ENCODE data around the gene MYPOP. TPM values are rescaled to one million over a fixed set of nuclear protein-coding genes. Genes with fewer than 3 reads are reported as not detected.

MYPOP gene
- total and polyA plus RNA-seq, 9 of the 15 experiments (the other 6 are each of a cell fraction or from before 2014, with no cell fraction given), result 0.32 to 7.6 (median 1.6) TPM

DNA sequence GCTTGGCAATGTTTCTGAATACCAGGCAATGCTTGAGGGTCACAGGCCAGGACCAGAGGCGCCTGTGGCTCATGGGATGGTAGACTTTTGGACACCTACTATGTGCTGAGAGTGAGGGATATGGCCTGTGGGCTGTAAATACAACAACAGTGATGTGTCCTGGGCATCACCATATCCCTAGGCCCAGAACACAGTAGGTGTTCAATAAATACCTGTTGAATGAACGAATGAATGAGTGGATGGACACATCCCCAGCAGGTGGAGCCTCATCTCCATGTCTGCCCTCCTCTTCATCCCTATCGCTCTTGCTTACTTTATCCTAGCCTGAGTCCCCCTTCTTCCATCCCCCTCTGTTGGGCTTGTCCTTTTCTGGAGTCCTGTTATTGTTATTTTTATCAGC lies 28.6 kb upstream of the MYPOP start:
- no peak overlapping the region for H3K9ac ChIP-seq (ENCODE audit: insufficient read depth in 1 of 2, low read depth in 2 of 2, low read length in 2 of 2)
- intact Hi-C loops (cut with micrococcal nuclease), result no loop called here
- peaks cover 0 to 21% of the 10 kb centered on the region in 2 experiments; a peak in 3 of 5 replicates for H3K4me1 ChIP-seq (replicated peaks in 1 of 2; ENCODE audit: control insufficient read depth in 2 of 2, insufficient read depth in 2 of 2, low read length in 2 of 2)
- POLR2A ChIA-PET, result interaction anchor here (0.9 kb wide), 1 partner anchor 64 kb away, joined by 3 read pairs; the partner anchor contains the start of gene CCDC61
- peaks cover 13 to 35% of the 10 kb centered on the region in 2 experiments; a peak in 4 of 5 replicates for H3K27me3 ChIP-seq (ENCODE audit: control insufficient read depth in 2 of 2, insufficient read depth in 2 of 2, low read length in 2 of 2)
- H3K36me3 ChIP-seq (ENCODE audit: control insufficient read depth, insufficient read depth, low read length), result no peaks in the 10 kb centered on the region
- H4K20me1 ChIP-seq (replicated peaks; ENCODE audit: control insufficient read depth, insufficient read depth, low read length), result no peaks in the 10 kb centered on the region; the same call in 1 of the 2 replicates
- no peak overlapping the region for H3K4me3 ChIP-seq
- no peak for DNase-seq (ENCODE audit: extremely low read depth in 1 of 4, low spot score in 3 of 4)
- no peak overlapping the region for H3K4me2 ChIP-seq (ENCODE audit: insufficient read depth, low read length)
- in situ Hi-C loops (cut with MboI), result no loop called here
- no peaks in the 10 kb centered on the region for H3K79me2 ChIP-seq (ENCODE audit: control insufficient read depth, insufficient read depth, low read length)
- H2AFZ ChIP-seq (ENCODE audit: low read depth, low read length), result no peak overlapping the region
- FAIRE-seq, result no peak
- no peaks in the 10 kb centered on the region for H3K9me3 ChIP-seq (replicated peaks; ENCODE audit: control insufficient read depth, insufficient read depth, low read depth, low read length)
- no peaks in the 10 kb centered on the region for H3K9me1 ChIP-seq (ENCODE audit: control insufficient read depth, insufficient read depth, low read length)
- TF ChIP-seq RAD21 (CRISPR knock-in tag; conservative IDR thresholded peaks at IDR 0.05 in 1 of 2, IDR thresholded peaks at IDR 0.05 in 1 of 2) (peak in 1 of 2 experiments; percentile 20; a peak in 1 of 4 replicates), RBM25 (IDR thresholded peaks at IDR 0.05; ENCODE audit: low read depth, low read length, severe bottlenecking) (peak; percentile 2), ZKSCAN1 (IDR thresholded peaks at IDR 0.05; ENCODE audit: low read depth, low read length) (peak; percentile 78), ZNF311 (CRISPR knock-in tag; IDR thresholded peaks at IDR 0.05) (no peak), ZNF24 (IDR thresholded peaks at IDR 0.05) (peak; percentile 96), MEF2A (IDR thresholded peaks at IDR 0.05; ENCODE audit: control insufficient read depth, low read depth, low read length) (no peak)
- TF ChIP-seq, protein P1, sequence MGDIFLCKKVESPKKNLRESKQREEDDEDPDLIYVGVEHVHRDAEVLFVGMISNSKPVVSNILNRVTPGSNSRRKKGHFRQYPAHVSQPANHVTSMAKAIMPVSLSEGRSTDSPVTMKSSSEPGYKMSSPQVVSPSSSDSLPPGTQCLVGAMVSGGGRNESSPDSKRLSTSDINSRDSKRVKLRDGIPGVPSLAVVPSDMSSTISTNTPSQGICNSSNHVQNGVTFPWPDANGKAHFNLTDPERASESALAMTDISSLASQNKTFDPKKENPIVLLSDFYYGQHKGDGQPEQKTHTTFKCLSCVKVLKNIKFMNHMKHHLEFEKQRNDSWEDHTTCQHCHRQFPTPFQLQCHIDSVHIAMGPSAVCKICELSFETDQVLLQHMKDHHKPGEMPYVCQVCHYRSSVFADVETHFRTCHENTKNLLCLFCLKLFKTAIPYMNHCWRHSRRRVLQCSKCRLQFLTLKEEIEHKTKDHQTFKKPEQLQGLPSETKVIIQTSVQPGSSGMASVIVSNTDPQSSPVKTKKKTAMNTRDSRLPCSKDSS (IDR thresholded peaks at IDR 0.05; ENCODE audit: low read depth, partially characterized antibody), result no peak
- TF ChIP-seq, protein P2, sequence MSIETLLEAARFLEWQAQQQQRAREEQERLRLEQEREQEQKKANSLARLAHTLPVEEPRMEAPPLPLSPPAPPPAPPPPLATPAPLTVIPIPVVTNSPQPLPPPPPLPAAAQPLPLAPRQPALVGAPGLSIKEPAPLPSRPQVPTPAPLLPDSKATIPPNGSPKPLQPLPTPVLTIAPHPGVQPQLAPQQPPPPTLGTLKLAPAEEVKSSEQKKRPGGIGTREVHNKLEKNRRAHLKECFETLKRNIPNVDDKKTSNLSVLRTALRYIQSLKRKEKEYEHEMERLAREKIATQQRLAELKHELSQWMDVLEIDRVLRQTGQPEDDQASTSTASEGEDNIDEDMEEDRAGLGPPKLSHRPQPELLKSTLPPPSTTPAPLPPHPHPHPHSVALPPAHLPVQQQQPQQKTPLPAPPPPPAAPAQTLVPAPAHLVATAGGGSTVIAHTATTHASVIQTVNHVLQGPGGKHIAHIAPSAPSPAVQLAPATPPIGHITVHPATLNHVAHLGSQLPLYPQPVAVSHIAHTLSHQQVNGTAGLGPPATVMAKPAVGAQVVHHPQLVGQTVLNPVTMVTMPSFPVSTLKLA (conservative IDR thresholded peaks at IDR 0.05), result no peak
- TF ChIP-seq, protein P3, sequence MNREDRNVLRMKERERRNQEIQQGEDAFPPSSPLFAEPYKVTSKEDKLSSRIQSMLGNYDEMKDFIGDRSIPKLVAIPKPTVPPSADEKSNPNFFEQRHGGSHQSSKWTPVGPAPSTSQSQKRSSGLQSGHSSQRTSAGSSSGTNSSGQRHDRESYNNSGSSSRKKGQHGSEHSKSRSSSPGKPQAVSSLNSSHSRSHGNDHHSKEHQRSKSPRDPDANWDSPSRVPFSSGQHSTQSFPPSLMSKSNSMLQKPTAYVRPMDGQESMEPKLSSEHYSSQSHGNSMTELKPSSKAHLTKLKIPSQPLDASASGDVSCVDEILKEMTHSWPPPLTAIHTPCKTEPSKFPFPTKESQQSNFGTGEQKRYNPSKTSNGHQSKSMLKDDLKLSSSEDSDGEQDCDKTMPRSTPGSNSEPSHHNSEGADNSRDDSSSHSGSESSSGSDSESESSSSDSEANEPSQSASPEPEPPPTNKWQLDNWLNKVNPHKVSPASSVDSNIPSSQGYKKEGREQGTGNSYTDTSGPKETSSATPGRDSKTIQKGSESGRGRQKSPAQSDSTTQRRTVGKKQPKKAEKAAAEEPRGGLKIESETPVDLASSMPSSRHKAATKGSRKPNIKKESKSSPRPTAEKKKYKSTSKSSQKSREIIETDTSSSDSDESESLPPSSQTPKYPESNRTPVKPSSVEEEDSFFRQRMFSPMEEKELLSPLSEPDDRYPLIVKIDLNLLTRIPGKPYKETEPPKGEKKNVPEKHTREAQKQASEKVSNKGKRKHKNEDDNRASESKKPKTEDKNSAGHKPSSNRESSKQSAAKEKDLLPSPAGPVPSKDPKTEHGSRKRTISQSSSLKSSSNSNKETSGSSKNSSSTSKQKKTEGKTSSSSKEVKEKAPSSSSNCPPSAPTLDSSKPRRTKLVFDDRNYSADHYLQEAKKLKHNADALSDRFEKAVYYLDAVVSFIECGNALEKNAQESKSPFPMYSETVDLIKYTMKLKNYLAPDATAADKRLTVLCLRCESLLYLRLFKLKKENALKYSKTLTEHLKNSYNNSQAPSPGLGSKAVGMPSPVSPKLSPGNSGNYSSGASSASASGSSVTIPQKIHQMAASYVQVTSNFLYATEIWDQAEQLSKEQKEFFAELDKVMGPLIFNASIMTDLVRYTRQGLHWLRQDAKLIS (CRISPR knock-in tag; IDR thresholded peaks at IDR 0.05), result no peak
- TF ChIP-seq, protein P4, sequence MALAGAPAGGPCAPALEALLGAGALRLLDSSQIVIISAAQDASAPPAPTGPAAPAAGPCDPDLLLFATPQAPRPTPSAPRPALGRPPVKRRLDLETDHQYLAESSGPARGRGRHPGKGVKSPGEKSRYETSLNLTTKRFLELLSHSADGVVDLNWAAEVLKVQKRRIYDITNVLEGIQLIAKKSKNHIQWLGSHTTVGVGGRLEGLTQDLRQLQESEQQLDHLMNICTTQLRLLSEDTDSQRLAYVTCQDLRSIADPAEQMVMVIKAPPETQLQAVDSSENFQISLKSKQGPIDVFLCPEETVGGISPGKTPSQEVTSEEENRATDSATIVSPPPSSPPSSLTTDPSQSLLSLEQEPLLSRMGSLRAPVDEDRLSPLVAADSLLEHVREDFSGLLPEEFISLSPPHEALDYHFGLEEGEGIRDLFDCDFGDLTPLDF (CRISPR knock-in tag; IDR thresholded peaks at IDR 0.05), result no peak
- TF ChIP-seq, protein P5, sequence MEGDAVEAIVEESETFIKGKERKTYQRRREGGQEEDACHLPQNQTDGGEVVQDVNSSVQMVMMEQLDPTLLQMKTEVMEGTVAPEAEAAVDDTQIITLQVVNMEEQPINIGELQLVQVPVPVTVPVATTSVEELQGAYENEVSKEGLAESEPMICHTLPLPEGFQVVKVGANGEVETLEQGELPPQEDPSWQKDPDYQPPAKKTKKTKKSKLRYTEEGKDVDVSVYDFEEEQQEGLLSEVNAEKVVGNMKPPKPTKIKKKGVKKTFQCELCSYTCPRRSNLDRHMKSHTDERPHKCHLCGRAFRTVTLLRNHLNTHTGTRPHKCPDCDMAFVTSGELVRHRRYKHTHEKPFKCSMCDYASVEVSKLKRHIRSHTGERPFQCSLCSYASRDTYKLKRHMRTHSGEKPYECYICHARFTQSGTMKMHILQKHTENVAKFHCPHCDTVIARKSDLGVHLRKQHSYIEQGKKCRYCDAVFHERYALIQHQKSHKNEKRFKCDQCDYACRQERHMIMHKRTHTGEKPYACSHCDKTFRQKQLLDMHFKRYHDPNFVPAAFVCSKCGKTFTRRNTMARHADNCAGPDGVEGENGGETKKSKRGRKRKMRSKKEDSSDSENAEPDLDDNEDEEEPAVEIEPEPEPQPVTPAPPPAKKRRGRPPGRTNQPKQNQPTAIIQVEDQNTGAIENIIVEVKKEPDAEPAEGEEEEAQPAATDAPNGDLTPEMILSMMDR (IDR thresholded peaks at IDR 0.05 in 2 of 3, conservative IDR thresholded peaks at IDR 0.05 in 1 of 3; ENCODE audit: insufficient read depth in 2 of 3, low read depth in 1 of 3, low read length in 3 of 3), result peak in 1 of 3 experiments; percentile 20; a peak in 2 of 6 replicates
- ATAC-seq, result no peak
- no peak overlapping the region for H3K27ac ChIP-seq (ENCODE audit: extremely low read depth, low read depth, low read length)
- CTCF ChIA-PET (ENCODE audit: low intra/inter-chr PET ratio), result no interaction called here
- 0% methylated on average over 3 of the region's 3 CpGs for WGBS (ENCODE audit: insufficient coverage, low coverage, missing lambda C conversion rate)
- no TSS peak for BruUV-seq (replicated peaks)
